Measurements from ENCODE around the gene BABAM2.
A peak's percentile ranks its signal among the peaks of the same experiment; 100 is the strongest.

The BABAM2 gene

GRCh38 chr2:28381225-28382180 lies 491.0 kb downstream of the BABAM2 start (continued):
- TF ChIP-seq ZBTB49 (tag by site-specific recombination; IDR thresholded peaks at IDR 0.05; ENCODE audit: low read depth) (no peak), ZNF211 (tag by site-specific recombination; IDR thresholded peaks at IDR 0.05; ENCODE audit: low read depth) (no peak), ZNF530 (tag by site-specific recombination; IDR thresholded peaks at IDR 0.05; ENCODE audit: low read depth) (no peak)

GRCh38 chr2:28382755-28383154 lies 492.2 kb downstream of the BABAM2 start:
- no peak overlapping the region for H3K27ac ChIP-seq (ENCODE audit: extremely low read depth, low read depth, low read length)
- no peaks in the 10 kb centered on the region for H3K9me3 ChIP-seq (ENCODE audit: control insufficient read depth, insufficient read depth, low read depth, low read length)
- ChIA-PET POLR2A (no interaction called here), CTCF (interaction anchor here (0.8 to 1.0 kb wide), 2 partner anchors 8 to 158 kb away, joined by 3 read pairs; no protein-coding TSS in a partner anchor)
- TF ChIP-seq ZIC2 (tag by site-specific recombination; IDR thresholded peaks at IDR 0.05), result peak; percentile 74
- peak; percentile 44; the same call in 1 of the 2 replicates for TF ChIP-seq KLF1 (tag by site-specific recombination; IDR thresholded peaks at IDR 0.05)
- no peak for TF ChIP-seq PRDM4 (tag by site-specific recombination; IDR thresholded peaks at IDR 0.05)
- no peak for TF ChIP-seq HOXD13 (CRISPR knock-in tag; IDR thresholded peaks at IDR 0.05; ENCODE audit: borderline replicate concordance)
- H3K4me3 ChIP-seq (ENCODE audit: low read depth, low read length), result no peak overlapping the region
- H3K4me1 ChIP-seq (ENCODE audit: control insufficient read depth, insufficient read depth, low read length), result no peaks in the 10 kb centered on the region
- no peaks in the 10 kb centered on the region for H3K36me3 ChIP-seq (ENCODE audit: control insufficient read depth in 2 of 2, insufficient read depth in 1 of 2, low read length in 2 of 2)

- TF ChIP-seq ZNF211 (tag by site-specific recombination; IDR thresholded peaks at IDR 0.05; ENCODE audit: low read depth), result no peak
- no peak for TF ChIP-seq PBX3 (CRISPR knock-in tag; IDR thresholded peaks at IDR 0.05)
- no peak for TF ChIP-seq HOXC10 (CRISPR knock-in tag; IDR thresholded peaks at IDR 0.05)
- no peak for TF ChIP-seq ZNF776 (tag by site-specific recombination; IDR thresholded peaks at IDR 0.05; ENCODE audit: borderline replicate concordance)
- no peak for TF ChIP-seq ELK4 (IDR thresholded peaks at IDR 0.05; ENCODE audit: borderline replicate concordance, low read depth, low read length)
- no peak for TF ChIP-seq SETDB1 (IDR thresholded peaks at IDR 0.05; ENCODE audit: insufficient read length, low read length)
- no peak for TF ChIP-seq ZNF248 (tag by site-specific recombination; IDR thresholded peaks at IDR 0.05)
- no peak for TF ChIP-seq FEZF1 (tag by site-specific recombination; IDR thresholded peaks at IDR 0.05)
- no peak for TF ChIP-seq ZFP3 (tag by site-specific recombination; IDR thresholded peaks at IDR 0.05; ENCODE audit: low read depth)
- TF ChIP-seq EGR2 (tag by site-specific recombination; IDR thresholded peaks at IDR 0.05; ENCODE audit: low read depth), result no peak
- no peak for TF ChIP-seq ZNF785 (tag by site-specific recombination; IDR thresholded peaks at IDR 0.05)
- no peak for TF ChIP-seq MYNN (tag by site-specific recombination; IDR thresholded peaks at IDR 0.05; ENCODE audit: borderline replicate concordance)
- no peak for TF ChIP-seq ZNF596 (tag by site-specific recombination; IDR thresholded peaks at IDR 0.05)
- no peak for TF ChIP-seq ZBTB49 (tag by site-specific recombination; IDR thresholded peaks at IDR 0.05; ENCODE audit: low read depth)
- TF ChIP-seq SP7 (tag by site-specific recombination; IDR thresholded peaks at IDR 0.05), result no peak
- no peak overlapping the region for H3K4me3 ChIP-seq (ENCODE audit: low read depth, low read length)
- H3K4me1 ChIP-seq (ENCODE audit: control insufficient read depth, insufficient read depth, low read length), result peaks cover 6% of the 10 kb centered on the region; the same call in 1 of the 2 replicates
- H3K9me3 ChIP-seq (ENCODE audit: control insufficient read depth, insufficient read depth, low read depth, low read length), result no peaks in the 10 kb centered on the region
- H3K36me3 ChIP-seq (ENCODE audit: control insufficient read depth in 2 of 2, insufficient read depth in 1 of 2, low read length in 2 of 2), result no peaks in the 10 kb centered on the region
- POLR2A ChIA-PET, result no interaction called here
- no peak overlapping the region for H3K27ac ChIP-seq (ENCODE audit: extremely low read depth, low read depth, low read length)
- CTCF ChIA-PET, result no interaction called here
Measured at GRCh38 chr2:28387082-28387960, 496.8 kb downstream of the BABAM2 start.
